Keratinocyte (primary cell): ENCODE data around the gene PI4KA. TPM values are rescaled to one million over a fixed set of nuclear protein-coding genes. Genes with fewer than 3 reads are reported as not detected.

Experiments used
- DNase-seq: peaks from one replicate; pipeline ENCODE4 v3.0.0-alpha.2; 2011; ENCODE audit warnings: low read depth, missing footprints, low spot score
- FAIRE-seq: peaks from 2 replicates; lab custom pipeline; 2011; peaks lifted over from hg19 to GRCh38; lab: Jason Lieb, UNC
- H2AFZ ChIP-seq: 2 replicates; pipeline ENCODE4 v1.6.0; 2012; ENCODE audit warnings: low read length, control low read depth, inconsistent platforms; ENCODE audit not compliant: control insufficient read depth
- H3K27ac ChIP-seq: 2 replicates; pipeline ENCODE4 v1.5.1; 2011; ENCODE audit warnings: low read length; ENCODE audit not compliant: control insufficient read depth, insufficient read depth
- H3K27me3 ChIP-seq: 3 replicates; pipeline ENCODE4 v1.6.0; 2011; ENCODE audit warnings: low read length; ENCODE audit not compliant: control insufficient read depth, insufficient read depth; ENCODE audit errors: extremely low read depth
- H3K36me3 ChIP-seq, 2 experiments: 2 replicates in 1 of 2; 3 replicates in 1 of 2; pipeline ENCODE4 v1.5.1; 2011; ENCODE audit warnings: low read length in 2 of 2, mild to moderate bottlenecking in 1 of 2; ENCODE audit not compliant: control insufficient read depth in 2 of 2, insufficient read depth in 2 of 2; ENCODE audit errors: extremely low read depth in 1 of 2
- H3K4me1 ChIP-seq: 3 replicates; pipeline ENCODE4 v1.5.1; 2011; ENCODE audit warnings: low read length; ENCODE audit not compliant: control insufficient read depth, insufficient read depth; ENCODE audit errors: extremely low read depth
- H3K4me2 ChIP-seq: 3 replicates; pipeline ENCODE4 v1.6.0; 2011; ENCODE audit warnings: low read depth, low read length; ENCODE audit not compliant: control insufficient read depth, insufficient read depth; ENCODE audit errors: extremely low read depth
- H3K4me3 ChIP-seq, 3 experiments: fragments of 200-600 bp in 1 of 3; sonication (generic) in 1 of 3; 2 replicates in 2 of 3; 3 replicates in 1 of 3; pipeline ENCODE4 v1.5.1; 2011 to 2016; ENCODE audit warnings: low read length in 3 of 3, mild to moderate bottlenecking in 3 of 3, control low read depth in 2 of 3, inconsistent platforms in 1 of 3, low read depth in 1 of 3, mixed read lengths in 1 of 3, mixed run types in 1 of 3, moderate library complexity in 1 of 3; ENCODE audit not compliant: control insufficient read depth in 2 of 3, insufficient read depth in 2 of 3; ENCODE audit errors: extremely low read depth in 1 of 3
- H3K79me2 ChIP-seq: 2 replicates; pipeline ENCODE4 v1.6.0; 2012; ENCODE audit warnings: low read length; ENCODE audit not compliant: control insufficient read depth, insufficient read depth
- H3K9ac ChIP-seq: 3 replicates; pipeline ENCODE4 v1.6.0; 2011; ENCODE audit warnings: low read length; ENCODE audit not compliant: control insufficient read depth, insufficient read depth; ENCODE audit errors: extremely low read depth
- H3K9me1 ChIP-seq: 3 replicates; pipeline ENCODE4 v1.6.0; 2011; ENCODE audit warnings: low read length; ENCODE audit not compliant: control insufficient read depth, insufficient read depth; ENCODE audit errors: extremely low read depth
- H3K9me3 ChIP-seq: 2 replicates; pipeline ENCODE4 v1.5.1; 2012; ENCODE audit warnings: low read depth, low read length; ENCODE audit not compliant: control insufficient read depth
- H4K20me1 ChIP-seq: 3 replicates; pipeline ENCODE4 v1.6.0; 2011; ENCODE audit warnings: low read length; ENCODE audit not compliant: control insufficient read depth, insufficient read depth; ENCODE audit errors: extremely low read depth
- EZH2 ChIP-seq: IDR thresholded peaks from one replicate; pipeline ENCODE4 v1.6.1; 2012; ENCODE audit warnings: inconsistent platforms, mild to moderate bottlenecking, low read length, moderate library complexity
- dilution Hi-C: fragments of 300-500 bp; cut with MboI; formaldehyde crosslinking; loops from one replicate; pipeline ENCODE4 v1.7.0; 2020; ENCODE audit warnings: low sequenced_read_pairs; ENCODE audit not compliant: extremely low pct_ligation_motif_present
- polyA plus RNA-seq, 5 experiments: library from polyadenylated mRNA; depleted of rRNA in 3 of 5; stranded (reverse) in 3 of 5; stranded (forward) in 1 of 5; unstranded in 1 of 5; fragments of >200 nt; gene quantifications; 1 replicate in 1 of 5; 2 replicates in 3 of 5; 3 replicates in 1 of 5; pipeline versions ENCODE4 v1.2.1 to v1.2.3, GENCODE V29; 2011 to 2012; ENCODE audit warnings: missing spikeins in 2 of 5, low read depth in 1 of 5, low replicate concordance in 1 of 5
- TF ChIP-seq, protein P1 (sequence below), 3 experiments: IDR thresholded peaks in 1 of 3; conservative IDR thresholded peaks in 1 of 3; optimal IDR thresholded peaks in 1 of 3; 2 replicates in 2 of 3; 3 replicates in 1 of 3; pipeline versions ENCODE3 to v1.5.1; 2011; ENCODE audit warnings: low read length in 3 of 3, mild to moderate bottlenecking in 3 of 3, moderate library complexity in 2 of 3, control low read depth in 1 of 3, inconsistent platforms in 1 of 3; ENCODE audit not compliant: insufficient read depth in 2 of 3; ENCODE audit errors: extremely low read depth in 1 of 3

The PI4KA gene
- polyA plus RNA-seq, 1 donor (not counting 4 experiments of a cell fraction or from before 2014, with no cell fraction given), result 13.6 TPM

DNA sequence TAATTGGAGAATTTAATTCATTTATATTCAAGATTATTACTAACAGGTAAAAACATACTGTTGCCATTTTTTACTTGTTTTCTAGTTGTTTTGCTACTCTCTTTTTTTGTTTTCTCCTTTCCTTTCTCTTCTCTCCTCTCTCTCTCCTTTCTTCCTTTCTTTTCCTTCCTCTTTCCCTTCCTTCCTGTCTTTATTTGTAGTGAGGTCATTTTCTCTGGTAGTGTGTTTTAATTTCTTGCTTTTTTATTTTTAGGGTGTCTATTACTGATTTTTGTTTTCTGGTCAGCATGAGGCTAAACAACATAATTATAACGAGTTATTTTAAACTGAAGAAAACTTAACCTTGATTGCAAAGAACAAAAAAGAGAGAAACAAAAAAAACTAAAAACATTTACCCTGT lies 197.1 kb downstream of the PI4KA start:
- Histone ChIP-seq H3K9ac (no peak overlapping the region), H3K4me3 (no peak overlapping the region), H3K4me2 (no peak overlapping the region), H3K27me3 (peaks cover 9% of the 10 kb centered on the region), H3K36me3 (no peaks in the 10 kb centered on the region), H3K79me2 (no peaks in the 10 kb centered on the region), H3K9me1 (no peaks in the 10 kb centered on the region), H2AFZ (no peak overlapping the region), H3K27ac (no peak overlapping the region), H4K20me1 (no peaks in the 10 kb centered on the region), H3K4me1 (peaks cover 7% of the 10 kb centered on the region), H3K9me3 (no peaks in the 10 kb centered on the region)
- no peak for FAIRE-seq
- TF ChIP-seq, protein P1, sequence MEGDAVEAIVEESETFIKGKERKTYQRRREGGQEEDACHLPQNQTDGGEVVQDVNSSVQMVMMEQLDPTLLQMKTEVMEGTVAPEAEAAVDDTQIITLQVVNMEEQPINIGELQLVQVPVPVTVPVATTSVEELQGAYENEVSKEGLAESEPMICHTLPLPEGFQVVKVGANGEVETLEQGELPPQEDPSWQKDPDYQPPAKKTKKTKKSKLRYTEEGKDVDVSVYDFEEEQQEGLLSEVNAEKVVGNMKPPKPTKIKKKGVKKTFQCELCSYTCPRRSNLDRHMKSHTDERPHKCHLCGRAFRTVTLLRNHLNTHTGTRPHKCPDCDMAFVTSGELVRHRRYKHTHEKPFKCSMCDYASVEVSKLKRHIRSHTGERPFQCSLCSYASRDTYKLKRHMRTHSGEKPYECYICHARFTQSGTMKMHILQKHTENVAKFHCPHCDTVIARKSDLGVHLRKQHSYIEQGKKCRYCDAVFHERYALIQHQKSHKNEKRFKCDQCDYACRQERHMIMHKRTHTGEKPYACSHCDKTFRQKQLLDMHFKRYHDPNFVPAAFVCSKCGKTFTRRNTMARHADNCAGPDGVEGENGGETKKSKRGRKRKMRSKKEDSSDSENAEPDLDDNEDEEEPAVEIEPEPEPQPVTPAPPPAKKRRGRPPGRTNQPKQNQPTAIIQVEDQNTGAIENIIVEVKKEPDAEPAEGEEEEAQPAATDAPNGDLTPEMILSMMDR (optimal IDR thresholded peaks at IDR 0.05 in 1 of 3, IDR thresholded peaks at IDR 0.05 in 1 of 3, conservative IDR thresholded peaks at IDR 0.05 in 1 of 3; ENCODE audit: extremely low read depth in 1 of 3, insufficient read depth in 2 of 3, low read length in 3 of 3), result no peak
- TF ChIP-seq EZH2, result no peak
- no peak for DNase-seq
- dilution Hi-C loops, result no loop called here

DNA sequence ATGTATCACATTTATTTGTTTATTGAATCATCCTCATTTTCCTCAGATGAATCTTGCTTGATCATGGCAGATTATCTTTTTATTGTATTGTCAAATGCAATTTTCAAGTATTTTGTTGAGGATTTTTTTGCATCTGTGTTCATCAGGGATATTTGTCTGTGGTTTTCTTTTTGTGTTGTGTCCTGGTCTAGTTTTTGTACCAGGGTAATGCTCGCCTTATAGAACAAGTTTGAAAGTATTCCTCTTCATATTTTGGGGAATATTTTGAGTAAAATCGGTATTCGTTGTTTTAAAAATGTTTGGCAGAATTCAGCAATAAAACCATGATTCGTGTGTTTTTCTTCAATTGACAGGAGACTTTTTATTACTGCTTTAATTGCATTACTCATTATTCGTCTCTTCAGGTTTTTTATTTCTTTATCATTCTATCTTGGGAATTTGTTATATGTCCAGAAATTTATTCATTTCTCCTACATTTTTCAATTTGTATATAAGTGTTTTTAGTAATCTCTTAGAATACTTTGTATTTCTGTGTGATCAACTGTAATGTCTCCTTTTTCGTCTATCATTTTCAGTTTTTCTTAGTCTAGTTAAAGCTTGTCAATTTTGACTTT lies 198.1 kb downstream of the PI4KA start:
- dilution Hi-C loops, result no loop called here
- DNase-seq (no peak), FAIRE-seq (no peak)
- H3K9ac ChIP-seq, result no peak overlapping the region
- no peaks in the 10 kb centered on the region for H3K9me1 ChIP-seq
- no peak for TF ChIP-seq EZH2
- TF ChIP-seq, protein P1 (optimal IDR thresholded peaks at IDR 0.05 in 1 of 3, IDR thresholded peaks at IDR 0.05 in 1 of 3, conservative IDR thresholded peaks at IDR 0.05 in 1 of 3; ENCODE audit: extremely low read depth in 1 of 3, insufficient read depth in 2 of 3, low read length in 3 of 3), result no peak
- H2AFZ ChIP-seq, result no peak overlapping the region
- no peaks in the 10 kb centered on the region for H3K9me3 ChIP-seq
- no peaks in the 10 kb centered on the region for H4K20me1 ChIP-seq
- H3K4me3 ChIP-seq, result no peak overlapping the region
- H3K27ac ChIP-seq, result no peak overlapping the region
- no peak overlapping the region for H3K4me2 ChIP-seq
- peaks cover 7% of the 10 kb centered on the region for H3K4me1 ChIP-seq
- peaks cover 9% of the 10 kb centered on the region for H3K27me3 ChIP-seq
- no peaks in the 10 kb centered on the region for H3K36me3 ChIP-seq
- H3K79me2 ChIP-seq, result no peaks in the 10 kb centered on the region
